Liver (tissue), 3 donors: ENCODE measurements around the gene TINAG.

Experiments used
- CTCF ChIP-seq: fragments of 150-350 bp; IDR thresholded peaks from 2 replicates; pipeline ENCODE4 v1.5.1; 2017; ENCODE audit warnings: improper control_type of control experiment, low read depth, low read length; ENCODE audit not compliant: missing input control
- EGR1 ChIP-seq, 2 donors: IDR thresholded peaks; 2 replicates each; pipeline ENCODE4 v1.6.1; 2016 to 2018; ENCODE audit warnings: antibody characterized with exemption in 2 of 2, low read depth in 2 of 2
- FOXA1 ChIP-seq: IDR thresholded peaks from 2 replicates; pipeline ENCODE4 v1.6.1; 2016; ENCODE audit warnings: antibody characterized with exemption
- GABPA ChIP-seq, 2 donors: IDR thresholded peaks in 1 of 2; conservative IDR thresholded peaks in 1 of 2; 2 replicates each; pipeline ENCODE4 v1.6.1; 2016; ENCODE audit warnings: antibody characterized with exemption in 2 of 2, mild to moderate bottlenecking in 1 of 2, moderate library complexity in 1 of 2
- MAX ChIP-seq: IDR thresholded peaks from 2 replicates; pipeline ENCODE4 v1.6.1; 2016; ENCODE audit warnings: antibody characterized with exemption
- RXRA ChIP-seq, 2 donors: IDR thresholded peaks; 2 replicates each; pipeline ENCODE4 v1.6.1; 2017 to 2018; ENCODE audit warnings: antibody characterized with exemption in 2 of 2, mild to moderate bottlenecking in 1 of 2
- SP1 ChIP-seq: IDR thresholded peaks from 2 replicates; pipeline ENCODE4 v1.6.1; 2018; ENCODE audit warnings: antibody characterized with exemption, mild to moderate bottlenecking
- TAF1 ChIP-seq: conservative IDR thresholded peaks from 2 replicates; pipeline ENCODE4 v1.6.1; 2016; ENCODE audit warnings: antibody characterized with exemption, mild to moderate bottlenecking
- YY1 ChIP-seq: IDR thresholded peaks from 2 replicates; pipeline ENCODE4 v1.6.1; 2016; ENCODE audit warnings: antibody characterized with exemption, mild to moderate bottlenecking
- ZBTB33 ChIP-seq: IDR thresholded peaks from 2 replicates; pipeline ENCODE4 v1.6.1; 2016; ENCODE audit warnings: antibody characterized with exemption
- donor health status: healthy.
- donor health status: healthy.

- TF ChIP-seq CTCF (no peak), TAF1 (no peak), MAX (no peak), ZBTB33 (no peak), FOXA1 (no peak), GABPA (IDR thresholded peaks at IDR 0.05 in 1 of 2, conservative IDR thresholded peaks at IDR 0.05 in 1 of 2) (no peak), EGR1 (IDR thresholded peaks at IDR 0.05; ENCODE audit: low read depth in 2 of 2) (no peak), RXRA (IDR thresholded peaks at IDR 0.05) (no peak), YY1 (no peak), SP1 (no peak)
Observed at GRCh38 chr6:54291738-54292137, 16.5 kb upstream of the TINAG start.
